ENCODE results near the gene FAT1. TPM values are rescaled to one million over a fixed set of nuclear protein-coding genes. Genes with fewer than 3 reads are reported as not detected.

FAT1 gene
- total and polyA plus RNA-seq, 9 of the 15 experiments (the other 6 are each of a cell fraction or from before 2014, with no cell fraction given): 6.0 to 38.4 (median 21.4) TPM

DNA sequence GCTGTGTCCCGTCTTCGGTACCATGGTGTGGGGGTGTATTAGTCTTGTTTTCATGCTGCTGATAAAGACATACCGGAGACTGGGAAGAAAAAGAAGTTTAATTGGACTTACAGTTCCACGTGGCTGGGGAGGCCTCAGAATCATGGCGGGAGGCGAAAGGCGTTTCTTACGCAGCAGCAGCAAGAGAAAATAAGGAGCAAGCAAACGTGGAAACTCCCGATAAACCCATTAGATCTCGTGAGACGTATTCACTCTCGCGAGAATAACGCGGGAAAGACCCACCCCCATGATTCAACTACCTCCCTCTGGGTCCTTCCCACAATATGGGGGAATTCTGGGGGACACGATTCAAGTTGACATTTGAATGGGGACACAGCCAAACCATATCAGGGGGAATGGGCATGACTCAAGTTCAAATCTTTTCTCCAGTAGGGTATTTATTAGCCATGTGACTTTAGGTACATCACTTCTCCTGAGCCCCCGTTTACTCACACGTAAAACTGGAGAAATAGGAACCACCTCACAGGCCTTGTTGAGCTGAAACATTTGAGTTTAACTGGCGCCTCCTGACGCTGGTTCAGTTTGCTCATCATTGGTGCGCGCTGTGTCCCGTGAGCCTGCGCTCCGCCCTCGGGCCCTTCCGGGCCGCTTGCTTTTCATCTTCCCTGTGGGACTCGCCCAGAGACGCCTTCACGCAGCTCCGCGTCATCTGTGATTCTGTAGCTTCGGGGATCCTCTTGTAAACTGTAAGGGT is 35.5 kb upstream of the FAT1 start (continued):
- TF ChIP-seq E4F1 (CRISPR knock-in tag; IDR thresholded peaks at IDR 0.05; ENCODE audit: borderline replicate concordance) (no peak), L3MBTL2 (IDR thresholded peaks at IDR 0.05) (peak; percentile 51; the same call in 1 of the 2 replicates), HMGXB4 (CRISPR knock-in tag; IDR thresholded peaks at IDR 0.05) (no peak), IRF2 (CRISPR knock-in tag; IDR thresholded peaks at IDR 0.05) (no peak), HDAC3 (IDR thresholded peaks at IDR 0.05; ENCODE audit: borderline replicate concordance, partially characterized antibody) (no peak), ATF7 (IDR thresholded peaks at IDR 0.05) (peak; percentile 58)
- TF ChIP-seq, protein P1, sequence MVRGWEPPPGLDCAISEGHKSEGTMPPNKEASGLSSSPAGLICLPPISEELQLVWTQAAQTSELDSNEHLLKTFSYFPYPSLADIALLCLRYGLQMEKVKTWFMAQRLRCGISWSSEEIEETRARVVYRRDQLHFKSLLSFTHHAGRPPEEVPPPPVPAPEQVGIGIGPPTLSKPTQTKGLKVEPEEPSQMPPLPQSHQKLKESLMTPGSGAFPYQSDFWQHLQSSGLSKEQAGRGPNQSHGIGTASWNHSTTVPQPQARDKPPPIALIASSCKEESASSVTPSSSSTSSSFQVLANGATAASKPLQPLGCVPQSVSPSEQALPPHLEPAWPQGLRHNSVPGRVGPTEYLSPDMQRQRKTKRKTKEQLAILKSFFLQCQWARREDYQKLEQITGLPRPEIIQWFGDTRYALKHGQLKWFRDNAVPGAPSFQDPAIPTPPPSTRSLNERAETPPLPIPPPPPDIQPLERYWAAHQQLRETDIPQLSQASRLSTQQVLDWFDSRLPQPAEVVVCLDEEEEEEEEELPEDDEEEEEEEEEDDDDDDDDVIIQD (CRISPR knock-in tag; IDR thresholded peaks at IDR 0.05): no peak
- TF ChIP-seq, protein P2, sequence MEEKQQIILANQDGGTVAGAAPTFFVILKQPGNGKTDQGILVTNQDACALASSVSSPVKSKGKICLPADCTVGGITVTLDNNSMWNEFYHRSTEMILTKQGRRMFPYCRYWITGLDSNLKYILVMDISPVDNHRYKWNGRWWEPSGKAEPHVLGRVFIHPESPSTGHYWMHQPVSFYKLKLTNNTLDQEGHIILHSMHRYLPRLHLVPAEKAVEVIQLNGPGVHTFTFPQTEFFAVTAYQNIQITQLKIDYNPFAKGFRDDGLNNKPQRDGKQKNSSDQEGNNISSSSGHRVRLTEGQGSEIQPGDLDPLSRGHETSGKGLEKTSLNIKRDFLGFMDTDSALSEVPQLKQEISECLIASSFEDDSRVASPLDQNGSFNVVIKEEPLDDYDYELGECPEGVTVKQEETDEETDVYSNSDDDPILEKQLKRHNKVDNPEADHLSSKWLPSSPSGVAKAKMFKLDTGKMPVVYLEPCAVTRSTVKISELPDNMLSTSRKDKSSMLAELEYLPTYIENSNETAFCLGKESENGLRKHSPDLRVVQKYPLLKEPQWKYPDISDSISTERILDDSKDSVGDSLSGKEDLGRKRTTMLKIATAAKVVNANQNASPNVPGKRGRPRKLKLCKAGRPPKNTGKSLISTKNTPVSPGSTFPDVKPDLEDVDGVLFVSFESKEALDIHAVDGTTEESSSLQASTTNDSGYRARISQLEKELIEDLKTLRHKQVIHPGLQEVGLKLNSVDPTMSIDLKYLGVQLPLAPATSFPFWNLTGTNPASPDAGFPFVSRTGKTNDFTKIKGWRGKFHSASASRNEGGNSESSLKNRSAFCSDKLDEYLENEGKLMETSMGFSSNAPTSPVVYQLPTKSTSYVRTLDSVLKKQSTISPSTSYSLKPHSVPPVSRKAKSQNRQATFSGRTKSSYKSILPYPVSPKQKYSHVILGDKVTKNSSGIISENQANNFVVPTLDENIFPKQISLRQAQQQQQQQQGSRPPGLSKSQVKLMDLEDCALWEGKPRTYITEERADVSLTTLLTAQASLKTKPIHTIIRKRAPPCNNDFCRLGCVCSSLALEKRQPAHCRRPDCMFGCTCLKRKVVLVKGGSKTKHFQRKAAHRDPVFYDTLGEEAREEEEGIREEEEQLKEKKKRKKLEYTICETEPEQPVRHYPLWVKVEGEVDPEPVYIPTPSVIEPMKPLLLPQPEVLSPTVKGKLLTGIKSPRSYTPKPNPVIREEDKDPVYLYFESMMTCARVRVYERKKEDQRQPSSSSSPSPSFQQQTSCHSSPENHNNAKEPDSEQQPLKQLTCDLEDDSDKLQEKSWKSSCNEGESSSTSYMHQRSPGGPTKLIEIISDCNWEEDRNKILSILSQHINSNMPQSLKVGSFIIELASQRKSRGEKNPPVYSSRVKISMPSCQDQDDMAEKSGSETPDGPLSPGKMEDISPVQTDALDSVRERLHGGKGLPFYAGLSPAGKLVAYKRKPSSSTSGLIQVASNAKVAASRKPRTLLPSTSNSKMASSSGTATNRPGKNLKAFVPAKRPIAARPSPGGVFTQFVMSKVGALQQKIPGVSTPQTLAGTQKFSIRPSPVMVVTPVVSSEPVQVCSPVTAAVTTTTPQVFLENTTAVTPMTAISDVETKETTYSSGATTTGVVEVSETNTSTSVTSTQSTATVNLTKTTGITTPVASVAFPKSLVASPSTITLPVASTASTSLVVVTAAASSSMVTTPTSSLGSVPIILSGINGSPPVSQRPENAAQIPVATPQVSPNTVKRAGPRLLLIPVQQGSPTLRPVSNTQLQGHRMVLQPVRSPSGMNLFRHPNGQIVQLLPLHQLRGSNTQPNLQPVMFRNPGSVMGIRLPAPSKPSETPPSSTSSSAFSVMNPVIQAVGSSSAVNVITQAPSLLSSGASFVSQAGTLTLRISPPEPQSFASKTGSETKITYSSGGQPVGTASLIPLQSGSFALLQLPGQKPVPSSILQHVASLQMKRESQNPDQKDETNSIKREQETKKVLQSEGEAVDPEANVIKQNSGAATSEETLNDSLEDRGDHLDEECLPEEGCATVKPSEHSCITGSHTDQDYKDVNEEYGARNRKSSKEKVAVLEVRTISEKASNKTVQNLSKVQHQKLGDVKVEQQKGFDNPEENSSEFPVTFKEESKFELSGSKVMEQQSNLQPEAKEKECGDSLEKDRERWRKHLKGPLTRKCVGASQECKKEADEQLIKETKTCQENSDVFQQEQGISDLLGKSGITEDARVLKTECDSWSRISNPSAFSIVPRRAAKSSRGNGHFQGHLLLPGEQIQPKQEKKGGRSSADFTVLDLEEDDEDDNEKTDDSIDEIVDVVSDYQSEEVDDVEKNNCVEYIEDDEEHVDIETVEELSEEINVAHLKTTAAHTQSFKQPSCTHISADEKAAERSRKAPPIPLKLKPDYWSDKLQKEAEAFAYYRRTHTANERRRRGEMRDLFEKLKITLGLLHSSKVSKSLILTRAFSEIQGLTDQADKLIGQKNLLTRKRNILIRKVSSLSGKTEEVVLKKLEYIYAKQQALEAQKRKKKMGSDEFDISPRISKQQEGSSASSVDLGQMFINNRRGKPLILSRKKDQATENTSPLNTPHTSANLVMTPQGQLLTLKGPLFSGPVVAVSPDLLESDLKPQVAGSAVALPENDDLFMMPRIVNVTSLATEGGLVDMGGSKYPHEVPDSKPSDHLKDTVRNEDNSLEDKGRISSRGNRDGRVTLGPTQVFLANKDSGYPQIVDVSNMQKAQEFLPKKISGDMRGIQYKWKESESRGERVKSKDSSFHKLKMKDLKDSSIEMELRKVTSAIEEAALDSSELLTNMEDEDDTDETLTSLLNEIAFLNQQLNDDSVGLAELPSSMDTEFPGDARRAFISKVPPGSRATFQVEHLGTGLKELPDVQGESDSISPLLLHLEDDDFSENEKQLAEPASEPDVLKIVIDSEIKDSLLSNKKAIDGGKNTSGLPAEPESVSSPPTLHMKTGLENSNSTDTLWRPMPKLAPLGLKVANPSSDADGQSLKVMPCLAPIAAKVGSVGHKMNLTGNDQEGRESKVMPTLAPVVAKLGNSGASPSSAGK (IDR thresholded peaks at IDR 0.05): peak; percentile 54
